HFFc6 (cell line): ENCODE measurements around the gene ANTXRL. TPM values are rescaled to one million over a fixed set of nuclear protein-coding genes. Genes with fewer than 3 reads are reported as not detected.
"Not testable (repeated sequence)": the region's sequence is repeated elsewhere in the genome, so short reads cannot be mapped to it uniquely, and the experiment has no call there.

Experiments
- DNase-seq: peaks from one replicate; pipeline ENCODE4 v3.0.0-alpha.2; 2018
- H3K27ac Mint-ChIP-seq: 2 replicates; pipeline ENCODE4 v1.8.0; 2020; ENCODE audit warnings: mild to moderate bottlenecking, mixed read lengths
- H3K27me3 Mint-ChIP-seq: 2 replicates; pipeline ENCODE4 v1.8.0; 2021; ENCODE audit warnings: mild to moderate bottlenecking, moderate library complexity, mixed read lengths; ENCODE audit not compliant: insufficient read depth
- H3K36me3 Mint-ChIP-seq: 2 replicates; pipeline ENCODE4 v1.8.0; 2021; ENCODE audit warnings: low read depth, mixed read lengths
- H3K4me1 Mint-ChIP-seq: 2 replicates; pipeline ENCODE4 v1.8.0; 2020; ENCODE audit warnings: low read depth, mixed read lengths
- H3K4me3 Mint-ChIP-seq: 2 replicates; pipeline ENCODE4 v1.8.0; 2020; ENCODE audit warnings: mild to moderate bottlenecking, moderate library complexity, mixed read lengths
- H3K9me3 Mint-ChIP-seq: 2 replicates; pipeline ENCODE4 v1.8.0; 2020; ENCODE audit warnings: mild to moderate bottlenecking, mixed read lengths
- total RNA-seq, 6 experiments: library from RNA; stranded (reverse); fragmentation: NEBNext Ultra II Directional; extraction: Animal tissue kit (Norgen Biotek cat#: 25700); gene quantifications; 2 replicates in 1 of 6; 3 replicates in 5 of 6; pipeline ENCODE4 v1.2.3, GENCODE V29; 2021
- TF ChIP-seq, protein P1 (sequence below): fragments of 200-600 bp; sonication (generic); IDR thresholded peaks from 2 replicates; pipeline ENCODE4 v1.5.0; 2021; ENCODE audit warnings: antibody characterized with exemption, mild to moderate bottlenecking

The ANTXRL gene
- total RNA-seq, 6 experiments from 2014 or later: not detected

DNA sequence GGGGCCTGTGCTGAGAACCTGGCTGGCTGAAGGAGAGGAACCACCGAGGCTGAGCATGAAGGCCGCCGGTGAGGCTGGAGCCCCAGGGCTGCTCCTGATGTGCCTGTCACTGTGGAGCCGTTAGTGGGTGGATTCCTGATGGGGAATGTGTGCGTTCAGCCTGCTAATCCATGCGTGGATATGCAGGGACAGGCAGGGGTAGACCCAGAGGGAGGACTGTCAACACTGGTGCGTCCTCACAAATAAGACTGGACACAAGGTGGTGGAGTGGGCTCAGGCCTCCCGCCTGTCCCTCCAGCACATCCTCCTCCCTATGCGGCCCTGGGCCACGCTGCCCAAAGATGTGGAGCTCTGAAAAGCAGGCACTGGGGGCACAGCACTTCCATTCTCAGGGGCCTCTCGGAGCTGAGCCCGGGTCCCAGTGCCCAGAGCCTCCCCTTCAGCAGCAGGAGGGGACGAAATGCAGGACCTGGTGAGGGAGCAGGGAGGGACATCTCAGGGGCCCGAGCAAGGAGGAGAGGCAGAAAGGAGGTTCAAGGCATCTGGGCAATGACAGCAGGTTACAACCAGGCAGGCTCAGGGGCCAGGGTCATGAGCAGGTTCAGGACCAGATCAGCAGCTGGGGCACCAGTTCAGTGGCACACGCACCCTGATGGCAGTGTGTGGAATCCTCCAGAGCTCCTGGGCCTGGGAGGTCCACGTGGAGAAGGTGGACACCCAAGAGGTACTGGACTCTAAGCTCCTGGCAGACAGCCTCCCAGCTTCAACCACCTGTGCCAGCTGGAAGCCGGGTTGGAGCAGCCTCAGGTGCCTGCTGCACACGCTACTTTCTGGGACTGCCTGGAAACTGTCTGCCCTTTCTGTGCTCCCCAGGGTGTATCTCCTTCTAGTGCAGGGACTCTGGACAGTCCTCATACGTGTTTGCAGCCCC lies 33.5 kb upstream of the ANTXRL start:
- Mint-ChIP-seq H3K9me3 (no peaks in the 10 kb centered on the region), H3K36me3 (no peaks in the 10 kb centered on the region), H3K4me1 (peaks cover 6% of the 10 kb centered on the region), H3K4me3 (no peak overlapping the region), H3K27me3 (peaks cover 17% of the 10 kb centered on the region), H3K27ac (no peak overlapping the region)
- TF ChIP-seq, protein P1, sequence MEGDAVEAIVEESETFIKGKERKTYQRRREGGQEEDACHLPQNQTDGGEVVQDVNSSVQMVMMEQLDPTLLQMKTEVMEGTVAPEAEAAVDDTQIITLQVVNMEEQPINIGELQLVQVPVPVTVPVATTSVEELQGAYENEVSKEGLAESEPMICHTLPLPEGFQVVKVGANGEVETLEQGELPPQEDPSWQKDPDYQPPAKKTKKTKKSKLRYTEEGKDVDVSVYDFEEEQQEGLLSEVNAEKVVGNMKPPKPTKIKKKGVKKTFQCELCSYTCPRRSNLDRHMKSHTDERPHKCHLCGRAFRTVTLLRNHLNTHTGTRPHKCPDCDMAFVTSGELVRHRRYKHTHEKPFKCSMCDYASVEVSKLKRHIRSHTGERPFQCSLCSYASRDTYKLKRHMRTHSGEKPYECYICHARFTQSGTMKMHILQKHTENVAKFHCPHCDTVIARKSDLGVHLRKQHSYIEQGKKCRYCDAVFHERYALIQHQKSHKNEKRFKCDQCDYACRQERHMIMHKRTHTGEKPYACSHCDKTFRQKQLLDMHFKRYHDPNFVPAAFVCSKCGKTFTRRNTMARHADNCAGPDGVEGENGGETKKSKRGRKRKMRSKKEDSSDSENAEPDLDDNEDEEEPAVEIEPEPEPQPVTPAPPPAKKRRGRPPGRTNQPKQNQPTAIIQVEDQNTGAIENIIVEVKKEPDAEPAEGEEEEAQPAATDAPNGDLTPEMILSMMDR: no peak
- DNase-seq: no peak

DNA sequence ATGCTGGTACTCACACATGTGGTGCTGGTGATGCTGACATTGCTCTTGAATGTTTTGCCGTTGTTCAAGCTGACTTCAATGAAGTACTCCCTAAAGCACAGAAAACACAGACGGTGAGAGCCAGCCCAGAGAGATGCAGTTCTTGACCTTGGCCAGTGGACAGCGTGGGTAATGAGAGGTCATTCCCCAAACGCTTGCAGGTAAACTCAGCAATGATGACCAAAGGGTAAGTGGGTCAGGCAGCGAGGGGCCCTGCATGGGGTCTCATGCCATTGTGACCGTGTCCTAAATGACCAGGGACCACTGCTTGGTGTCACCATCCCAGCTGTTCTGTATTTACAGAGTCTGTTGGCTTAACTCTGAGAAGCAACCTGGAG lies 32.8 kb upstream of the ANTXRL start:
- TF ChIP-seq, protein P1: no peak
- H3K27me3 Mint-ChIP-seq: peaks cover 17% of the 10 kb centered on the region

DNA sequence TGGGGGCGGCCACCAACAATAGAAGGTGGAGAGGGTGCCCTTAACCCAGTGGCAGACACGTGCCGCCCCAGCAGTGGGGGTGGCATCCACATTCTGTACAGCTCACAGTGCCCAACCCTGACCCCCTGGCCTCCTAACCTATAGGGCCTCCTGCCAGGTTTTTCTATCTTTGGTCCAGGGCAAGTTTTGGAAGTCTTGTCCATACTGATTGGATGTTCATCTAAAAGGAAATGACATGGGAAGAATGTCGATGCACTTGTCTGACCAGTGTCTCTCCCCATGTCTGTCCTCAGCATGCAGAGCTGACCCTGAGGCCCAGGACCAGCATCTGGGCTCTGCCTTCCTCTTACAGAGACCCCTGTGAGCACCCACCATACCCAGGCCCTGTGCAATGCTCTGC lies 32.3 kb upstream of the ANTXRL start:
- Mint-ChIP-seq H3K4me3 (no peak overlapping the region), H3K9me3 (no peaks in the 10 kb centered on the region), H3K27ac (no peak overlapping the region), H3K27me3 (peaks cover 17% of the 10 kb centered on the region), H3K4me1 (peaks cover 6% of the 10 kb centered on the region), H3K36me3 (no peaks in the 10 kb centered on the region)
- TF ChIP-seq, protein P1: no peak
- DNase-seq: no peak

More for the DNA sequence above, 32.8 kb upstream of the ANTXRL start:
- Mint-ChIP-seq H3K36me3 (no peaks in the 10 kb centered on the region), H3K4me1 (peaks cover 6% of the 10 kb centered on the region), H3K27ac (no peak overlapping the region), H3K4me3 (no peak overlapping the region), H3K9me3 (no peaks in the 10 kb centered on the region)
- no peak for DNase-seq

DNA sequence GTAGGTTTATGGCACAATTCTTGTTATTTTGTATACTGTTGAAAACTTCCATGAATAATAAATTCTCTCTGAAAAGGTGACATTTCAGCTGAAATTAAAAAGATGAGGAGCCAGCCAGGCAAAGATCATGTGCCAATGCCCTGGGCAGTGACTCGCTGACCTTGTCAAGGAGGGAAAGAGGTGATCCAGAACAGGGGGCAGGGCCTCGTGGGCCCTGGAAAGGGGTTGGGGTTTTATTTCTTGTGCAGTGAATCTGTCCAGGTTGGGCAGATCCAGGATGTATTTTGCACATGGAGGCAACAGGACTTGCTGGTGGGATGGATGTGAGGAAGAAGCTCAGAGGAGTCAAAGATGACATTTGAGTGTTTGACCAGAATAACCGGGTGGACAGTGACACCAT lies 31.6 kb upstream of the ANTXRL start:
- not testable (repeated sequence) for H3K9me3 Mint-ChIP-seq, H3K4me1 Mint-ChIP-seq, H3K27ac Mint-ChIP-seq, H3K36me3 Mint-ChIP-seq, H3K4me3 Mint-ChIP-seq, DNase-seq
- H3K27me3 Mint-ChIP-seq: peaks cover 13% of the 10 kb centered on the region

DNA sequence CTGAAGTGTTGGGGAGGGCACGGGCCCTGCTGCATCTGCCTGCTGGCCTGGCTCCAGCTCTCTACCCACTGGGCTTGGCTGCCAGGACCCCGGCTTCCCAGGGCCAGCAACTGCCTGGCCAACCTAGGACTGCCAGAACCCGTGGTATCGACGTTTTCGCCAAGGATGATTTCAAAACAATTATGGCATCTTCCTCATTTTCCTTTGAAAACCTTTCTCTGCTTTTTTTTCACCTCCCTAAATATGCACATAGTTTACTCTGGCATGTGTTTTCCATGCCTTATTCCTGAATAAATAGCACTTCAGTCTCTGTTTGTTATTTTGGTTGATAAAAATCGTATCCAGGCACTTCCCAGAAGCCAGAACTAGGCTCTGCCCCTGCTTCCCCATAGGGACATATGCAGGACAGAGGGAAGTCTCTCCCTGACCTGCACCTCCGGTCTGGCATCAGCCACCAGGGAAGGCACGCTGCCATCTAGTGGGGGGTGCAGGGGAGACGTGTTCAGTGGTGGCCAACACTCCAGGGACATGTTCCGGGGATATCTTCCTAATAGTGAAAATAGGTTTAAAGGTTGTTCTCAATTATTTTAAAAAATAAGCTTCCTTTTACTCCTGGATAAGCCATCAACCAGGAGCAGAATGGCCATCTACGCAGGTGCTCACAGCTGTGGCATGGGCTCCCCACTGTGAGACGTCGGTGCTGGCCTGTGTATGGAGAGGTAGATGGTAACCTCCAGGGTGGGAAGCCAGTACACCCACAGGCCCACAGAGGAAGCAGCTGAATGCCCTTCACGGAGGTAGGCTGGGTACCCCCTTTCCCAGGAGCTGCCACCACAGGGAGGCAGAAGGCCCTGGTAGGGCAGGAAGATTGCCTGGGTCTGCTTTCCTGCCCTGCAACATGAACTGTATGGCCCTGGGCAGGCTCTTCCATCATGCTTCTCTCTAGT lies 30.7 kb upstream of the ANTXRL start:
- H3K27ac Mint-ChIP-seq: no peak overlapping the region
- H3K4me3 Mint-ChIP-seq: no peak overlapping the region
- H3K36me3 Mint-ChIP-seq: no peaks in the 10 kb centered on the region
- peaks cover 6% of the 10 kb centered on the region for H3K4me1 Mint-ChIP-seq
- no peaks in the 10 kb centered on the region for H3K9me3 Mint-ChIP-seq
- DNase-seq: peak; percentile 38
- peaks cover 15% of the 10 kb centered on the region for H3K27me3 Mint-ChIP-seq
- TF ChIP-seq, protein P1: peak; percentile 74
